H4 (cell line): ENCODE data around the gene DOCK9. TPM values are rescaled to one million over a fixed set of nuclear protein-coding genes. Genes with fewer than 3 reads are reported as not detected.

Experiments used
- DNase-seq: peaks from one replicate; pipeline ENCODE4 v3.0.0-alpha.2; 2015; ENCODE audit warnings: low spot score
- total RNA-seq: library from RNA; depleted of rRNA; stranded (reverse); fragments of >200 nt; shearing (Covaris generic); gene quantifications from 2 replicates; pipeline ENCODE4 v1.2.3, GENCODE V29; 2014

Gene DOCK9
- total RNA-seq, 1 experiment from 2014 or later = 2.3 TPM

DNA sequence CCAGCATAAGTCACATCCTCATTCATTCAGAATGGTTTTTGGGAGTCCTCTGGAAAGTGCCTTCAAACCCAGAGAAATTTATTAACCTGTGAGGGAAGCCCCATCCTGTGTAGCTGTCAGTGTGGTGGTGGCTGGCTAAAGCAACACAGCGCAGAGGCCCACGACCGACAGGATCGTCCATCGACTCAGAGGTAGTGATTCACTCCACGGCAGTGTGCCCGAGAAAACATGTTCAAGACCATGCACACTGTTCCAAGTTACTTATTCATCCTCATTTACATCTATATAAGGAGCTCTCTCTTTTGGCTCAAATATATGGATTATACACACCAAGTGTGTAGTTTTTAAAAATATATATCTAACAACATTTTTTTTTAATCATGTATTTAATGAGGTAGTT is 129.1 kb downstream of the DOCK9 start:
- no peak for DNase-seq

DNA sequence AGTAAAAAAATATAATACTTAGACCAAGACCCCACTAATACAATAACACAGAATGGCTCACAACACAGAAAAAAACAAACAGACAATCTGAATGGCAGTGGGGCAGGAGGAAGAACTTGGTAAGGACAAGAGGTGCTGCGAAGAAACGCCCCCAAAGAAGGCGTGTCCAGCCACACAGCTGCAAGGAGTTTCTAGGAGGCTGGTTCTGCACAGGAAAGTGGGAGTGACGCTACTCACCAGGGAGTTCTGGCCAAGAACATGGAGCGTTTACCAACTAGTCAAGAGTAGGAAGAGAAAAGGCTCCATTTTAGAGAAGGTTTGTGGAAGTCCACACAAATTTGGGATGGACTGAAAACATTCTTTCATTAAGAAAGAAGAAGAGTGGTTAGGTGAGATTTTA is 130.1 kb downstream of the DOCK9 start:
- DNase-seq = no peak

DNA sequence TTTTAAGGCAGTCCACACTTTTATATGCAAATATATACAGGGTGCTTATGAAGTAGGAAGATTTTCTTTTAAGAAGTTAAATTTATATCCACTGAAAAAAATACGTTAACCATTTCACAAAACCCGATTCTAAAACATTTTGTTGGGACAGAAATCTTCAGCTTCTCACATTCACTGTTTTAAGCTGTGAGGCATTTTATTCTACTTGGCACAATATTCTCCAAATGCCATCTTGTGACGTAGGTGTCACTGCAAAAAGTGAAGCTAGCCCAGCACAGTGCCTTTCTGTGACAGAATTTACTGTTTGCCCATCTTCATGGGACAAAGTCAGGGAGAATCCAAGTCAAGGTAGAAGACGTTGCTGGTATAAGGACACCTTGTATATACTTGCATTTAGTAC is 130.9 kb downstream of the DOCK9 start:
- DNase-seq = no peak

DNA sequence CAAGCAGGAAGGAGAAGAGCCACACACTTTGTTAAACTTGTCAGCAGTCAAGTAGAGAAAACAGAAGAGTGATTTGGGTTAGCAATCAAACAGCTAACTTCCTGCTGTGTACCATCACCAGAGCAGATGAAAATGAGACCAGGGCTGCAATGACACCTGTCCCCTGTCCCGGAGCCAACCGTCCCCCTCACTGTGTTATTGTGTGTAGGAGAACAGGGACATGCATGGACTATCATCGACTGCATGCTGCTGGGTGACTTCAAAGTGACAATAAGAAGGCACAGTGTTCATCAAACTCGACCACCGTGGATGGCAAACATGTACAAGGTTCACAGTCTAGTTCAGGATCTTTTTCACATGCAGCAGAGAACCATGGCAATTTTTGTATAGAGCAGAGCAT is 131.3 kb downstream of the DOCK9 start:
- no peak for DNase-seq

DNA sequence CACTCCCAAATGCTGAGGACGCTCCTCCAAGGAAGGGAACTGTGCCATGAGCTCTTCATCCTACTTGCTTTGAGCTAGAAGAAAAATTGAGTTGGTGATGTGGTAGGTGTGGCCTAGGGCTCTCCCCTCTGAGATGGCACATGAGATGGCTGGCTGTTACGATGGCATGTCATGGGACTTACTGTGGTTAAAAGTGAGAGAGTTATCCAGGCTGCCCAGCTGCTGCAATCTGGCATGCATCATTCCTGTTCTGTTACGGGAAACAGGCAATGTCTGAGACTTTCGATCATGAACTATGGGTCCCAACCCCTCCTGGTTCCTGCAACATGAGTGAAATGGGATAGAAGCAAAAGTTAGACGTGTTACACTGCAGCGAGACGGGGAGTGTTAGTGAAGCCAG is 132.1 kb downstream of the DOCK9 start:
- no peak for DNase-seq

DNA sequence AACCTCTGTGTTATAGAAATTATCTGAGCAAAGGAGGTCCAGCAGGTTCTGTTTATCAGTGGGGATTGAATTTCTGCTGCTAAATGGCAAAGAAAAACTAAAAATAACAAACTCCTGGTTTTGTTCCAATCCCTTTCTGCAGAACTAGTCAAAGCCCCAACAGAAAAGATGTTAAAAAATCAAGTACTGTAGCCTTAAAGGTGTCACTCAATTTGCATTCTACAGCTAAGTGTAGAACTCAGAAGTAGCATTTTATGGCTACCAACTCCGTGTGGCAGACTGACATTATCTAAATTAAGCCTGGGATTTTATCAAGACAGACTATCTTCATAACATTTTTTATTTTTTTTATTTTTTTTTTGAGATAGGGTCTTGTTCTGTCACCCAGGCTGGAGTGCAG is 133.8 kb downstream of the DOCK9 start:
- DNase-seq = no peak

DNA sequence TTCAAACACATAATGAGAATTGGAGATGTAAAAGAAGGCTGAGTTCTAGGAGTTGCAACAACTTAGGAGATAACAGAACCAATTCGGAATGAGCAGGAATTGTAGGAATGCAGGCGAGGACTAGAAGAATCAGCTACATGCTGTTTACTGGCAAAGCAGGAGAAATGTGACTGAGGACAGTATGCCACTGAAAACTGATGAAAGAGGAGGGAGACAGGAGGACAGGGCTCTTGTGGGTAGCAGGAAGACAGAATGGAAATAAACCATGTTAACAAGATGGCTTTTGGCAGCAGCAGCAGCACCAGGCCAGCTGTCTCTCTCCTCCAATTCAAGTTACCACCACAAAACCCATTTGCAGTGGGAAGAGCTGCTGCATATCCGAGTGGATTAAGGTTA is 134.4 kb downstream of the DOCK9 start:
- DNase-seq = no peak

DNA sequence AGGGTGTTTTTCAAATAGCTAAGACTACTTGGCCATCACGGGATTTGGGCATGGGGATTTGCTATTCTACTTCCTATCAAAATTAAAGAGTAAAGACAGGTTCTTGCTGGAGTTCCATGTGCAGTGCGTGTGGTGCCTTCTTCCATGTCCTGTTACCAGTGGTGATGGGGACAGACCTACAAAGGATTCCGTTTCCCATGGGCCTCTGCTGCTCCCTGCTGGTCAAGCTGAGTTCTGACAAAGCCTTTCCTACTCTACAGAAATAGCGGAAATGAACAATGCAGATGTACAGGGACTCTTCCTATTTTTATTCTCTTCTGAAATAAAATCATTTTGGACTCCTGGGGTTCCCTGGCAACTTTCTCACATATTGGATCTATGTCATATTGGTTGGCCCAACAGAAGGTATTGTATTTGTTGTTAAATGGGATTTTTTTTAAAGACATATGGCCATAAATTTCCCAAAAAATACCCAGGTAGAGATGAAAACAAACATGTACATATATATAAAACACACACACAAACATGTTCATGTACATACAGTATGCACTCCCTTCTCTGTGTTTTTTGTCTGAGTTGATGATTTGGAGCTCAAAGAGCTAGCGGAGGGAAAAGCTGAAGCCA is 134.9 kb downstream of the DOCK9 start:
- DNase-seq = peak; percentile 59

DNA sequence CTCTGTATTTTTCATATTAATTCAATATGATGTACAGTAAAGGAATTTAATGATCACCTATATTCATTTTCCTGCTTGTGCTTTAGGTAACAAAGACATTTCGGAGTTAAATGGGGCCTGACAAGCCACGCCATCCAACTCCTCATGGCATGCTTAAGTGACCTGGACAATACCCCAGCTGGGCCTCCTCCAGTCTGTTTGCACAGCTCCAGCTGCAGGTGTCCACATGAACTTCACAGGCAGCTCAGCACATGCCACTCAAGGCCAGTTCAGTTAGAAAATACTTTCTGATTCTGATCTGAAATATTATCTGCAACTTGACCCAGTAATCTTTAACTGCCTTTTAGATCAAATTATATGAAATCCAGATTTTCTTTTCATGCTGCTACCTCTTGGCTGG is 135.8 kb downstream of the DOCK9 start:
- DNase-seq = no peak

DNA sequence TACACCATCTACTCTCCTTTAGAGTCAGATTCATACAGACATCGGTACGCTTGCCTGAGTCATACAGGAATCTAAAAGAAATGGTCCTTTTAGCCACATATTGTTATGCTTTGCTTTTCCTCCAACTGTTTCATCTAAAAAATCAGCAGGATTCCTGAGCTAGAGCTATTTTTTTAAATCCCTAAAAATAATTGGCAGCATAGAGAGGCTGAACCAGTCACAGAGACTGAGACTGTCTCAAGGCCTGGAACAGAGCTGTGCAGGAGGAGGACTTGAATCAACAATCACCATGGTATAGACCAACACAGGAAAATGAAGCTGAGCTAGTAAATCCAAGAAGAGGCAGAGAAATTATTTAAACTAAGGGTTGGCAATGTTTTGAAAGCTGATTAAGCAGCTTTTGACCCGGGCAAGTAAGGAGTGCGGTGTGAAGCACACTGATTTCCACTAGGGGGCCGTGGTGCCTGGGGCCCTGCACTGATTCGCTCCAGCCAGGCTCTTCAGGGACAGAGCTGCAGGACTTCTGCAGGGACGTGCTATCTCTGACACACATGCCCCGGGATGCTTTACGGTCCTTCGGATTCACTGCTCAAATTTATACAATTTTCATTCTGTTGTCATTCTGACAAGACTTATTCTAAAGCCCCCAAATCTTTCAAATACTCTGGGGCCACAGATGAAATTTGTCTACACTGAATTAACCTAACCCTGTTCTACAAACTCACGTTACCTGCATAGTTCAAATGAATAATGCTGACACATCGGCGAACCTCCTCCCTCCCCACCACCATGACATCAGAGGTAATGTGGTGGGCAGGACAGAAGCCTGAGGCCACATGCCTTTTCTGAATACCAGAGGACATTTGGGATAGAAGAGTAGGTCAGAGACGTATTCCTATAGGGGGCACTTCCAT is 137.8 kb downstream of the DOCK9 start:
- DNase-seq = peak; percentile 21

DNA sequence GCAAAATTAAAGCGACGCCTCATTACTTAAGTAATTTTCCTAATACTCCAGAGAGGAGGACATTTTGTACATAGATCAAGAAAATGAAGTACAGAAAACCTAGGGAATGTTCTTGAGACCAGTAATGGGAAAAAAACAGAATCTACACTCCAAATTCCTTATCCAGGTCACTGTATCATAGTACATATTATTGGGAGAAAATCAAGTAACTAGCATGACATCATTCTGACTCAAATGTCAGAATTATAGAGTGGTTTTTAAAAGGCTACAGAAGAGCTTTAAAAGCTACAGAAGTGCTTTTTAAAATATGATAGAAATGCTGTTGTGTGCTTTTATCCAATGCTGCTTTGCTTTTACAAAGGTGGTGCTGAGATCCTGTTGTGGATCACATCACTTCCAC is 139.1 kb downstream of the DOCK9 start:
- DNase-seq = no peak

DNA sequence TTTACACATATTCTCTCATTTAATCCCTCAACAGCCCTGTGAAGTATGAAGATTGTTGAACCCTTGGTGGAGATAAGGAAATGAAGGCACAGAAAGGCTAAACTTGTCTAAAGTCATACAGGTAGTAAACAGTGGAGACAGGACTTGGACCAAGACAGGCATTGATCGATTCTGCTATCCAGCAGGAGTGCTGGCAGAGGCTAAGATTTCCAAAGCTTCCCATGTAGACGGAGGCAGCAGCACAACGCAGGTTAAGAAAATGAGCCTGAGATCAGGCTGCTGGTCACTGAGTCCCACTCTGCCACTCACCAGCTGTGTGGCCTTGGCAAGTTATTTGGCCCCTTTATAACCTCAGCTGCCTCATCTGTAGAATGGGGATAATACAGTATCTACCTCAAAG is 140.0 kb downstream of the DOCK9 start:
- DNase-seq = no peak

DNA sequence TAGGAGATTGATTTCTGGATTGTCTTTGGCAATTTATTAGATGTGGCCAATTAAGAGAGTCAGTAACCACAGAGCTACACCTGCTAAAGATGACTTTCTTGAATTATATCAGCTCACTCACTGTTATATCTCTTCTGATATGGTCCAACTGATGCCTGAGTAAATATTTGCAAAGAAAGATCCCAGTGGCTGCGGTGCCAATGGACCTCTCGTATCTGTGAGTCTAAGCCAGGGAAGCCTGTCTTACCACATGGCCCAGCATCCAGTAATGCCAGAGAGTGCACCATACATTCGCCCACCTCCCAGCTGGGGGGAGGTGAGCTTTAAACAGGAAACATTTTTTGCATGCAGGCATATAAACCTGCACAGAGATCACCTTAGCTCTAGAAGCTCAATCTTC is 142.7 kb downstream of the DOCK9 start:
- no peak for DNase-seq

DNA sequence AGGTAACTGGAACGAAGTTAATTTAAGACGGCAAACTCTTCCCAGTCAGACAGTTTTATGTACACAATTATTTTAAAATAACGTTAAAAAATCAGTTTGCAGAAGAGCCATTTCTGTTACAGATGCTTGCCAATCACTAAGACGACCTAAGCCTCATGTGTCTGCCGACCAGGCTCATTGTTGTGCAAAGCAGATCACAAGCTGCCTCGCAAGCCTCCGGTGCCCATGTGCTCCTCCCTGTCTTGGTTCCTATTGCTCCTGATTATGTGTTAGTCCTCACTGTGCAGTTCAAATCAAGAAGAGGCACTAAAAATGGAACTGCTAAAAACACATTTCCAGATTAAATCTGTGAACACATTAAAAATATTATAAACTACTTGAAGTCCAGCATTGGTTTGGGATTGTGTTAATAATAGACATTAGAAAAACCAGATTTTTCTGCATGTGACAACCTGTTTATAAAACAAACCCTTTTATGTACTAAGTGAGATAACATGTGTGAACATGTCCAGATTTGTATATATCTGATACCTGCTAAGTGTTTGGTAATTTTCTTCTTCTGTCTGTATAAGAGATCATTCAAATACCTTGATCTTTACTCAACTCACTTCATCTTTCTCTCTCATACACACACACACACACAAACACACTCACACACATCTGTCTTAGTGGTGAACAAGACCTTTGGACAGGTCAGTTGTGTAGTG is 143.5 kb downstream of the DOCK9 start:
- no peak for DNase-seq

DNA sequence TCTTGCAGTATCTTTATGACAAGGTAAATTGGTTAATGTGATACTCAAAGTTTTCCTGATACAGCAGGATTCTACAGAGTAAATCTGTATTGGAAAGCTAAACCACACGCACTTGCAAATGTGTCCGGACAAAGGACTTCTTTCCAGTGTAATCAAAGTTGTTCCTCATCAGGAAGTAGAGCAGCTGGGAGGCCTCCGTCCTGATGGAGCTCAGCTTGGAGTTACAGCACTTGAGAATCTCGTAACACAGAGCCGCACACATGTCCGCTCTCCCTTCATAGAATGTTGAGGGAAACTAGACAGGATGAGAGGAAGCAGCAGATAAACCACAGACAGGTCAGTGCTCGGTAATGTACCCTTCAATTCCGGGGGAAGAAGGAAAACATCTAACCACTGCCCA is 146.6 kb downstream of the DOCK9 start:
- DNase-seq = no peak

DNA sequence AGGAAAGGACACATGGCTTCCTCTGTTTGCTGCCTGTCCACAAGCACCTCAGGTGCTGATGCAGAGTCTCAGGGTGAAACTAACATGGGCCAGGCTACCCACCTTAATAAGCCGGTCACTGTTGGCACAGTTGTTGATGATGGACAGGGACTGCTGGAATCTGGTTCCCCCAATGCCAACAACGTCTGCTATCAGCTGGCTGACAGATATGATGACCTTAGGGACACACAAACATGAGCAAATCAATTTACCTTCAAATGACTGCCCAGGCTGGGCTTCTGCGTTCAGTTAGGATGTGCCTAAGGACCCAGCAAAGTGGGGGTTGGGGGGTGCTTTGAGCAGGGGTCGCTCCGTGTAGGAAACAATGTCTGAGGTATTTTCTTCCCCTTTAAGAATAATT is 148.3 kb downstream of the DOCK9 start:
- no peak for DNase-seq

DNA sequence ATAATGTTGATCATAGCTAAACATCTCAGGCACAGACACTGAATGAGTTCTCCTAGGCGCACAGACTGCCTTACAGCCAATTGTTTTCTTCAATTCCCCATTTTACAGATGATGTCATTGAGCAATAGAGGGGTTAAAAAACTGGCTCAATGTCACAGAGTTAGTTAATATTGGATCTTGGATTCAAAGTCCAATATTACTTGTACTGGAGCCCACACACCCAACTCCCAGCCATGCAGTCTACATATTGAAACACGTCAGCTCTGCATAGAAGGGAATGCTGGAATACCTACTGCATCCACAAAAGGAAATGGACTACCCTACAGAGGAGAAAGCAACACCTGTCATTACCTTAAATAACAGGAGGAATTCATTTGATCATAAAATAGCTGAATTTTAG is 149.2 kb downstream of the DOCK9 start:
- DNase-seq = no peak

DNA sequence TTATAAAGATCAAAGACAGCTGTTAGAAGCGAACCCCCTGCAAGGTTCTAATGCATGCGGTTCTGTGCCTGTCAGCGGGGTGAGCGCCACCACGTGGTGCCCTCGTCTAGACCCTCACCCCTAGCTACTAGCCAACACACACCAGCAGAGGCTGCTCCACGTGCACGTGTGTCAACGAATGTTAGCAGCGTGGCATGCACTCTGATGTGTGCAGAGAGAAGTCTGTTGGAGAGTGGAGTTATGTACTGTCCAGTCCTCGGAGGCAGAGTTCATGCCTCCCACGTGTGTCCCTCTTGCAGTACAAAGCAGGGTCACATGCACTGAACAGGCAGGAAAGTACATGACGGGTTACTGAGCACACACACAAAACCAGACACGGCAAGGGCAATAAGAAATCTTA is 150.4 kb downstream of the DOCK9 start:
- DNase-seq = no peak

DNA sequence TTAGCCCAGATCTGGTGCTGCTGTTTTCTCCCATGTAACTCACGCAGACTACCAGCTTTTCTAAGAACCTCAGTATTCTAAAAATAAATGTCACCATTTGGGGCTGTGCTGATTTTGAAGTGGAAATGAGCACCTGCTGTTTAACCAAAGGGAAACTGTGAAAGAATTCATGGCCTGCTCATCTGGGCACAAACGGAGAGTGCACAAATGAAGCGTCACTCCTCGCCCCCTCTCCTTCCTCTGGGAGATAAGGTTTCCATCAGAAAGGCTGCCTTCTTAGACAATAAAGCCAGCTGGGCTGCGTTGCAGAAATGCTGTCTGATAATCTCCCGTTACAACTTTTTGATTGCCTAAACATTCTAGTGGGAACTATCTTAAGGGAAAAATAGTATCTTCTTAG is 151.7 kb downstream of the DOCK9 start:
- no peak for DNase-seq

DNA sequence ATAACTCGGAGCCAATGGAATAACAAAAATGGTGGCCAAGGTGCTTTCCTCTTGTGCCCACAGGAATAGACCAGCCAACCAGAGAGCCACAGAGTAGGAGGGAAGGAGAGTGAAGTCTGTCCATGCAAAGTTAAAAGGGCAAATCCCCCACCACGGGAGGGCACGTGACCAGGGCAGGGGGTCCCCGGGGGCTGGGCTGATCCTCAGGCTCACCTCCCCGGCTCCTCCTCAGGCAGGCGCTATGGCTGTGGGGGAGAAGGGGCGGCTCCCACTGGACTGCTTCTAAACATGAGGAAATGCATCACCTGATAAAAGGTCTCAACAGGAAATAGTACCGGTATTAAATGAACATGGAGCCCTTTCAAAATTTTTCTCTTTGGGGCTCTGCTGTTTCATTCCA is 152.2 kb downstream of the DOCK9 start:
- DNase-seq = no peak

DNA sequence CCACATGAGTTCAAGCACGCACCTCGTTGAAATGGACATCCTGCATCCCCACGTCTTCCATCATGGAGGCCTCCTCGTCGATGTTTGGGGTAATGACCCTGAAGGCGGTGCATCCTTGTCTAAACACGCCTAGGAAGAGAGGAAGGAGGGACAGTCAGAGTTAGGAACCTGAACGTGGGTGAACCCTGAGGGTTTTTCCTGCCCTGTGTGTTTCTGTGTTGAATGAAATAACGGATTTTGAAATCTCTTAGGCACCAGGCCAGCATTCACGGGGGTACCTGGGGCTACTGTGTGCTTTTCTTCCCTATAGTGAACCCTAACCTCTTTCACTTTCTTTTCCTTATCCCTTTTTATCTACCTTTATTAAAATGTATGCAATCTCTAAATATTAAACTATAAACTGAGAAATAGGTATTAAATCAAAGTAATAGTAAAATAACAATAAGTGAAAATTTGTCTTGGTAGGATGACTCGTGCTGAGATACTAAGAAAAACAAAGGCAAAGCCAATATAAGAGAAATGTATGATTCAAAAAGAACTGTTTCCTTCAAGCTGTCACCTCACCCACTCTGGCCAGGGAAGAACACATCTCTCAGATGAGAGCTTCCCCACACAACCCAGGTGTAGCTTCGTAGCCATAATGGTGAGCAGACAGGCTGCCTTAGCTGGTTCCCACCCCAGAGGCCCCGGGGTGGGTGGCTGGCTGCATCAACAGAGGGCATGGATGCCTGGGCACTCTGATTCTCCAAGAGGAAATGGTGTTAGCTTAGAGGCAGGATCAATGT is 153.3 kb downstream of the DOCK9 start:
- DNase-seq = no peak

DNA sequence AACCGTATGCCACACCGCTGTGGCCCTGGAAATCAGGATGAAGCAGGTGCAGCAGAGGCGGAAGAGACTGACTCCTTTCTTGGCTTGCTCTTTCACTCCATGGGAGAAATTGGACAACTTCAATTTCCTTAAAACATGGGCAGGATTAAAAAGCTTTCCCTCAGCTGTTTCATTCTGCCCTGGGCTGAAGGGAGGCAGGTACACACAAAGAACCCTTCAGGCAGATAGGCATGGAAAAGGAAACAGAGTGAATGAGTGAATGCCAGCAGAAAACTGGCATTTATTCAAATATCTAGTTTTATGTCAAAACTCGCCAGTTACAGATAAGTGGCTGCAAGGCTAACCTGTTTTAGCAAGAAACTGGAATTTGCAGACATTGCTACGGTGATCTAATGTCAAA is 154.4 kb downstream of the DOCK9 start:
- DNase-seq = no peak
